ENCODE results near the gene RAB3IL1.

DNA sequence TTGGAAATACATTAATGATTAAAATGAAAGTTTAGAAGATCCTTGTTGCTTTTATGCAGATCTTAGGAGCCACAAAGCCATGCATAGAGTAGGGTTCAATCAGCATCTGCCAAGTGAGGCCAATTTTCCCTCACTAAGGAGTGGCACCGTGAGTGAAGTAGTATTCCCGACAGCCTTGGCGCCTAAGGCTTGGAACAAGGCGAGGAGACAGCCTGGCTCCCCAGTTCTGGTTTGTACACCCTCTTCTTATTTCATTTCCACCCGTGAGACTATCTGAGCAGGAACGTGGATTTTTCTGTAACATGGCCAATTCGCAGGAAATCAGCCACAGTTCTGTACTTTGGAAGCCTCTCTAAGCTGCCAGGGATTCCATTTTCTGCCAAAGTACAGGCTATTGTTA, 66.7 kb downstream of the RAB3IL1 start:
- TF ChIP-seq, protein P1, sequence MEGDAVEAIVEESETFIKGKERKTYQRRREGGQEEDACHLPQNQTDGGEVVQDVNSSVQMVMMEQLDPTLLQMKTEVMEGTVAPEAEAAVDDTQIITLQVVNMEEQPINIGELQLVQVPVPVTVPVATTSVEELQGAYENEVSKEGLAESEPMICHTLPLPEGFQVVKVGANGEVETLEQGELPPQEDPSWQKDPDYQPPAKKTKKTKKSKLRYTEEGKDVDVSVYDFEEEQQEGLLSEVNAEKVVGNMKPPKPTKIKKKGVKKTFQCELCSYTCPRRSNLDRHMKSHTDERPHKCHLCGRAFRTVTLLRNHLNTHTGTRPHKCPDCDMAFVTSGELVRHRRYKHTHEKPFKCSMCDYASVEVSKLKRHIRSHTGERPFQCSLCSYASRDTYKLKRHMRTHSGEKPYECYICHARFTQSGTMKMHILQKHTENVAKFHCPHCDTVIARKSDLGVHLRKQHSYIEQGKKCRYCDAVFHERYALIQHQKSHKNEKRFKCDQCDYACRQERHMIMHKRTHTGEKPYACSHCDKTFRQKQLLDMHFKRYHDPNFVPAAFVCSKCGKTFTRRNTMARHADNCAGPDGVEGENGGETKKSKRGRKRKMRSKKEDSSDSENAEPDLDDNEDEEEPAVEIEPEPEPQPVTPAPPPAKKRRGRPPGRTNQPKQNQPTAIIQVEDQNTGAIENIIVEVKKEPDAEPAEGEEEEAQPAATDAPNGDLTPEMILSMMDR (IDR thresholded peaks at IDR 0.05; ENCODE audit: low read depth, low read length, missing input control), result no peak
- TF ChIP-seq, protein P2, sequence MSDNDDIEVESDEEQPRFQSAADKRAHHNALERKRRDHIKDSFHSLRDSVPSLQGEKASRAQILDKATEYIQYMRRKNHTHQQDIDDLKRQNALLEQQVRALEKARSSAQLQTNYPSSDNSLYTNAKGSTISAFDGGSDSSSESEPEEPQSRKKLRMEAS (IDR thresholded peaks at IDR 0.05), result no peak
- TF ChIP-seq EGR1 (IDR thresholded peaks at IDR 0.05; ENCODE audit: low read depth in 2 of 2) (no peak), SP1 (IDR thresholded peaks at IDR 0.05) (no peak), RXRA (IDR thresholded peaks at IDR 0.05) (no peak), GABPA (IDR thresholded peaks at IDR 0.05 in 1 of 2, conservative IDR thresholded peaks at IDR 0.05 in 1 of 2) (no peak), YY1 (IDR thresholded peaks at IDR 0.05) (no peak), ATF3 (IDR thresholded peaks at IDR 0.05) (no peak), JUND (IDR thresholded peaks at IDR 0.05) (no peak), RAD21 (IDR thresholded peaks at IDR 0.05) (no peak), NR2F2 (IDR thresholded peaks at IDR 0.05) (no peak)
- TF ChIP-seq, protein P3, sequence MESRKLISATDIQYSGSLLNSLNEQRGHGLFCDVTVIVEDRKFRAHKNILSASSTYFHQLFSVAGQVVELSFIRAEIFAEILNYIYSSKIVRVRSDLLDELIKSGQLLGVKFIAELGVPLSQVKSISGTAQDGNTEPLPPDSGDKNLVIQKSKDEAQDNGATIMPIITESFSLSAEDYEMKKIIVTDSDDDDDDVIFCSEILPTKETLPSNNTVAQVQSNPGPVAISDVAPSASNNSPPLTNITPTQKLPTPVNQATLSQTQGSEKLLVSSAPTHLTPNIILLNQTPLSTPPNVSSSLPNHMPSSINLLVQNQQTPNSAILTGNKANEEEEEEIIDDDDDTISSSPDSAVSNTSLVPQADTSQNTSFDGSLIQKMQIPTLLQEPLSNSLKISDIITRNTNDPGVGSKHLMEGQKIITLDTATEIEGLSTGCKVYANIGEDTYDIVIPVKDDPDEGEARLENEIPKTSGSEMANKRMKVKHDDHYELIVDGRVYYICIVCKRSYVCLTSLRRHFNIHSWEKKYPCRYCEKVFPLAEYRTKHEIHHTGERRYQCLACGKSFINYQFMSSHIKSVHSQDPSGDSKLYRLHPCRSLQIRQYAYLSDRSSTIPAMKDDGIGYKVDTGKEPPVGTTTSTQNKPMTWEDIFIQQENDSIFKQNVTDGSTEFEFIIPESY (IDR thresholded peaks at IDR 0.05), result no peak
